GM12878 (cell line): Measurements from ENCODE around the gene LMX1A.

Experiments
- CREB1 ChIP-seq: IDR thresholded peaks from 2 replicates; pipeline ENCODE4 v1.6.1; 2012; ENCODE audit warnings: low read depth, mild to moderate bottlenecking, inconsistent platforms
- CTCF ChIP-seq, 3 experiments: IDR thresholded peaks in 2 of 3; conservative IDR thresholded peaks in 1 of 3; 2 replicates each; pipeline ENCODE4 v1.5.1; 2011; ENCODE audit warnings: low read depth in 3 of 3, low read length in 3 of 3, mild to moderate bottlenecking in 3 of 3, control low read depth in 2 of 3, moderate library complexity in 2 of 3, inconsistent platforms in 1 of 3, mixed read lengths in 1 of 3; ENCODE audit not compliant: control insufficient read depth in 2 of 3, insufficient read depth in 1 of 3; ENCODE audit errors: extremely low read depth in 1 of 3
- MAX ChIP-seq: IDR thresholded peaks from 2 replicates; pipeline ENCODE4 v1.6.1; 2012; ENCODE audit warnings: low read depth, low read length, improper control_type of control experiment
- POLR2AphosphoS5 ChIP-seq: IDR thresholded peaks from 2 replicates; pipeline ENCODE4 v1.6.1; 2011; ENCODE audit warnings: mild to moderate bottlenecking, low read length, inconsistent platforms
- YY1 ChIP-seq: IDR thresholded peaks from 2 replicates; pipeline ENCODE4 v1.6.1; 2011; ENCODE audit warnings: low read depth, mild to moderate bottlenecking, low read length
- TF ChIP-seq, protein P1 (sequence below): IDR thresholded peaks from 2 replicates; pipeline ENCODE4 v1.6.1; 2012; ENCODE audit warnings: mild to moderate bottlenecking, low read depth, low read length

- no peak for TF ChIP-seq CTCF (IDR thresholded peaks at IDR 0.05 in 2 of 3, conservative IDR thresholded peaks at IDR 0.05 in 1 of 3; ENCODE audit: control insufficient read depth in 2 of 3, extremely low read depth in 1 of 3, insufficient read depth in 1 of 3, low read depth in 3 of 3, low read length in 3 of 3)
- TF ChIP-seq POLR2AphosphoS5: no peak
- TF ChIP-seq YY1: no peak
- no peak for TF ChIP-seq MAX
- TF ChIP-seq, protein P1, sequence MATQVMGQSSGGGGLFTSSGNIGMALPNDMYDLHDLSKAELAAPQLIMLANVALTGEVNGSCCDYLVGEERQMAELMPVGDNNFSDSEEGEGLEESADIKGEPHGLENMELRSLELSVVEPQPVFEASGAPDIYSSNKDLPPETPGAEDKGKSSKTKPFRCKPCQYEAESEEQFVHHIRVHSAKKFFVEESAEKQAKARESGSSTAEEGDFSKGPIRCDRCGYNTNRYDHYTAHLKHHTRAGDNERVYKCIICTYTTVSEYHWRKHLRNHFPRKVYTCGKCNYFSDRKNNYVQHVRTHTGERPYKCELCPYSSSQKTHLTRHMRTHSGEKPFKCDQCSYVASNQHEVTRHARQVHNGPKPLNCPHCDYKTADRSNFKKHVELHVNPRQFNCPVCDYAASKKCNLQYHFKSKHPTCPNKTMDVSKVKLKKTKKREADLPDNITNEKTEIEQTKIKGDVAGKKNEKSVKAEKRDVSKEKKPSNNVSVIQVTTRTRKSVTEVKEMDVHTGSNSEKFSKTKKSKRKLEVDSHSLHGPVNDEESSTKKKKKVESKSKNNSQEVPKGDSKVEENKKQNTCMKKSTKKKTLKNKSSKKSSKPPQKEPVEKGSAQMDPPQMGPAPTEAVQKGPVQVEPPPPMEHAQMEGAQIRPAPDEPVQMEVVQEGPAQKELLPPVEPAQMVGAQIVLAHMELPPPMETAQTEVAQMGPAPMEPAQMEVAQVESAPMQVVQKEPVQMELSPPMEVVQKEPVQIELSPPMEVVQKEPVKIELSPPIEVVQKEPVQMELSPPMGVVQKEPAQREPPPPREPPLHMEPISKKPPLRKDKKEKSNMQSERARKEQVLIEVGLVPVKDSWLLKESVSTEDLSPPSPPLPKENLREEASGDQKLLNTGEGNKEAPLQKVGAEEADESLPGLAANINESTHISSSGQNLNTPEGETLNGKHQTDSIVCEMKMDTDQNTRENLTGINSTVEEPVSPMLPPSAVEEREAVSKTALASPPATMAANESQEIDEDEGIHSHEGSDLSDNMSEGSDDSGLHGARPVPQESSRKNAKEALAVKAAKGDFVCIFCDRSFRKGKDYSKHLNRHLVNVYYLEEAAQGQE: no peak
- TF ChIP-seq CREB1: no peak
Observed at GRCh38 chr1:165296205-165296604, 60.3 kb downstream of the LMX1A start.
